Activated CD8-positive, alpha-beta memory T cell treated with anti-CD3 and anti-CD28 coated beads, Interleukin-2, amount 50 U/mL, for 24 hours (primary cell): ENCODE data around the gene MBD3L5.
"Not testable (repeated sequence)": the region's sequence is repeated elsewhere in the genome, so short reads cannot be mapped to it uniquely, and the experiment has no call there.

Experiments used
- DNase-seq: peaks from one replicate; pipeline ENCODE4 v3.0.0-alpha.2; 2020; ENCODE audit errors: extremely low read depth

Gene MBD3L5

DNA sequence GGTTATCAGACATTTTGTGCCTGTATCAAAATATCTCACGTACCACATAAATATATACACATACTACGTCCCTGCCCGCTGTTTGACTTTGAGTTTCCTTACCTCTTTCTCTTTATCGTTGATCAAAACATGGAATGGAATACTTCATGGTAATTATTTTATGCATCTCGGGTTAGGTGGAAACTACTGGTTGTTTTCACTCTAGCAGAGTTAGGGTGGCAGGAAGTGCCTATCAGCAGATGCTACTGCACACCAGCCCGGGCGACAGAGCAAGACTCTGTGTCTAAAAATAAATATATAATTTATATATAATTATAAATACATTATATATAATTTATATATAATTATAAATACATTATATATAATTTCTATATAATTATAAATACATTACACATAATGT, 22.5 kb downstream of the MBD3L5 start:
- DNase-seq, result not testable (repeated sequence)

DNA sequence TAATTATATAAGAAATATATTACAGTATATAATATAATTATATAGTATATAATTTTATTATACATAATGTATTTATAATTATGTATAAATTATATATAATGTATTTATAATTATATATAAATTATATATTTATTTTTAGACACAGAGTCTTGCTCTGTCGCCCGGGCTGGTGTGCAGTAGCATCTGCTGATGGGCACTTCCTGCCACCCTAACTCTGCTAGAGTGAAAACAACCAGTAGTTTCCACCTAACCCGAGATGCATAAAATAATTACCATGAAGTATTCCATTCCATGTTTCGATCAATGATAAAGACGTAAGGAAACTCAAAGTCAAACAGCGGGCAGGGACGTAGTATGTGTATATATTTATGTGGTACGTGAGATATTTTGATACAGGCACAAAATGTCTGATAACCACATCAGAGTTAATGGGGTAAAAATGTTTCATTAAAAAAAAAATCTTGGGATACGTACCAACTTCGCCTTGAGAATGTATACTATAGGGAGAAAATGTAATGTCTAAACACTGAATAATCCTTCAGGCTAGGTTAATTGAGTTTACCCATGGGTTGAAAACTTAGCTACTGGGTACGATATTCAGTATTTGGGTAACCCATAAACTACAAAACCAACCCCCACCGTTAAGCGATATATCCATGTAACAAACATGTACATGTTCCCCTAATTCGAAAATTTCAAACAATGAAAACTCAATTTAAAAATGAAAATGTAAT, 24.4 kb downstream of the MBD3L5 start:
- not testable (repeated sequence) for DNase-seq

DNA sequence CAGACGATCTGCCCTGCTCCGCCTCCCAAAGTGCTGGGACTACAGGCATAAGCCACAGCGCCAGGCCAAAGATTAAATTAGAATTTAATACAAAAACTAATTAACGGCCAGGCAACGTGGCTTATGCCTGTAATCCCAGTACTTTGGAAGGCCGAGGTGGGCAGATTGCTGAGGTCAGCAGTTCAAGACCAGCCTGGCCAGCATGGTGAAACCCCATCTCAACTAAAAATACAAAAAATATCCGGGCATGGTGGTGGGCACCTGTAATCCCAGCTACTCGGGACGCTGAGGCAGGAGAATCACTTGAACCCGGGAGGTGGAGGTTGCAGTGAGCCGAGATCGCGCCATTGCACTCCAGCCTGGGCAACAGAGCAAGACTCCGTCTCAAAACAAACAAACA, 25.3 kb downstream of the MBD3L5 start:
- not testable (repeated sequence) for DNase-seq

DNA sequence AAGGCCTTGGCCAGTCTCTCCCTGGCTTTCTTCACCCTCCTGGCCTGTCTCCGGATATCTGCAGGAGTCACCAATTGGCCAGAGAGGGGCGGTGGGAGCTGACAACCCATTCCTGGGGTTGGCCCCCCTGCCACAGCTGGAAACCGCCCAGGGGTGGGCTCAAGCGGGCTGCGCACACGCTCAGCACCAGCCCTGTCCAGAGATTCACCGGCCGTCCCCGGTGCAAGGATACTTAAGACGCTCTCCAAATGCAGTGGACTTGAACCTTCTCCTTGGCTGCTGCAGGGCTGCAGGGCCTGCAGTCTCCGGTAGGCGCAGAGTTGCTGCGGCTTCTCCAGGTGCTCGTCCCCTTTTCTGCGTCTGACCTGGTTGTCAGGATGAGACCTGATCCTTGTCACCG, 26.0 kb downstream of the MBD3L5 start:
- DNase-seq, result not testable (repeated sequence)

DNA sequence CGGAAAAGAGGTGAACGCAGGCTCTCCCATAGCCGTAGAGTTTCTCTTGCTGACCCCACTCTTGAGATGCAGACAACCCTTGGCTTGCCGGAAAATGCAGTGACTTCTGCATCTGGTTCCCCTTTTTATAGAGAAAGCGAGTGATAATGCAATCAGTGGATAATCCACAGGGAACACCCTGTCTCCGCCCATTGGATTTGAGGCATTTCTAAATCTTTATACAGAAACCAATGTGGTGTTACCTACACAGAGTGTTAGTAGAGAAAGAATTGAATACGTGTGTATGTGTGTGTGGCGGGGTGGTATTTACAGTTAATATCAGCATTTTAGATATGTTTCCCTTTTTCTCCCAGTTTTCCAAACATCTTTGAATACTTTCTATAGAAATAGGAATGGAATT, 28.2 kb downstream of the MBD3L5 start, which contains the start of gene MBD3L3:
MBD3L3 (minus strand) TSS at position 101 of the 400 bp plus-strand sequence; CDS start at position 30, 71 bp downstream.
- DNase-seq, result not testable (repeated sequence)

DNA sequence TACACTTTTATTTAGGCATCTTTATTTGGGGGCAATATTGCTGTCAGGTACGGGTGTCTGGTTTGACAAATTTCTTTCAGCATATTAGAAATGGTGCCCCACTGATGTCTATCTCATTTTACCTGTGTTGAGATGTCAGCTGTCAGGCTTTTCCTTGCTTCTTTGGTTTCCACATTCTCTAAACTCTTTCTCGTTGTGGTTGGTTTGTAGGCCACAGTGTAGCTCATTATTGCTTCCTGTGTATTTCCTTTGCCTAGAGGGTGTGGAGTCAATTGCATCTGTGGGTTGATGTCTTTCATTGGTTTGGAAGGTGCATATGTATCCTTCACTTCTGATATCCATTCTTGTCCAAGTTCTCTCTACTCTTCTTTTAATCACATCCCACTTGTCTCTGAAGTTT, 29.6 kb downstream of the MBD3L5 start:
- not testable (repeated sequence) for DNase-seq

DNA sequence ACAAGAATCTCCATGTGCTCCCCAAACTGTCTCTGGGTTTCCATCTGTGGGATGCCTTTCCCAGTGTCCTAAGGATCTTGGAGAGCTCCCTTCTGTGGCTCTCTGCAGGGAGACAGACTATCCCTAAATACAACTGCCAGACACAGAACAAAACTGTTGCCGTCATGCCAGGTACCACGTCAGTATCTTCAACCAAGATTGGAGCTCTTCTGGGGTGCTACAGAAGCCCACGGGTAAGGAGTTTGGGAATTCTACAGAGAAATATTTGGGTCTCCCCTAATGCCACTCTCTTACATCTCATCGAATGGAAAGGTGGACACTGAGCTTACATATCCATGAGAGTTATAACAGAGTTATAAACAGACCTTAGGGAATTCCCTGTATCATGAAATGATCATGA, 33.0 kb downstream of the MBD3L5 start:
- DNase-seq, result no peak

DNA sequence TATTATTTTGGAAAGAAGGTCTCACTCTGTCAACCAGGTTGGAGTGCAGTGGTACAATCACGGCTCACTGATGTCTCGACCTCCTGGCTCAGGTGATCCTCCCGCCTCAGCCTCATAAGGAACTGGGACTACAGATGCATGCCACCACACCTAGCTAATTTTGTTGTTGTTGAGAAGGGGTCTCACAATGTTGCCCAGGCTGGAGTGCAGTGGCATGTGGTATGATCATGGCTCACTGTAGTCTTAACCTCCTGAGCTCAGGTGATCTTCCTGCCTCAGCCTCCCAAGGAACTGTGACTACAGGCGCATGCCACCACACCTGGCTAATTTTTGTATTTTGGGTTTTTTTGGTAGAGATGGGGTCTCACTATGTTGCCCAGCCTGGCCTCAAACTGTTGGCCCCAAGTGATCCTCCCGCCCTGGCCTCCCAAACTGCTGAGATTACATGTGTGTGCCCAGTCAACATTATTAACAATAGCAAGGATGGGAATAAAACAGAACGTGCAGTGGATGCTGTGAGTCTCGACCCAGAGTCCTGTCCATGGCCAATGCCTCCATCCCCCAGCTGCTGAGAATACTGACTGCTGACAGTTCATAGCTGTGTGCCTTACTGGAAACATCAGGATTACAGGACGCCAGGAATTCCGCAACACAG, 33.5 kb downstream of the MBD3L5 start:
- DNase-seq, result no peak

DNA sequence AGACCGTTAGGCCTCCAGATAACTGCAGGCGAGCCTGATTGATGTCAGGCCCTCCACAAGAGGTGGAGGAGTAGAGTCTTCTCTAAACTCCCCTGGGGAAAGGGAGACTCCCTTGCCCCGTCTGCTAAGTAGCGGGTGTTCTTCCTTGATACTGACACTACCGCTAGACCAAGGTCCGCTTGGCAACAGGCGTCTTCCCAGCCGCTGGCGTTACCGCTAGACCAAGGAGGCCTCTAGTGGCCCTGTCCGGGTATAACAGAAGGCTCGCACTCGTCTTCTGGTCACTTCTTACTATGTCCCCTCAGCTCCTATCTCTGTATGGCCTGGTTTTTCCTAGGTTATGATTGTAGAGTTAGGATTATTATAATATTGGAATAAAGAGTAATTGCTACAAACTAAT, 36.7 kb downstream of the MBD3L5 start:
- not testable (repeated sequence) for DNase-seq

DNA sequence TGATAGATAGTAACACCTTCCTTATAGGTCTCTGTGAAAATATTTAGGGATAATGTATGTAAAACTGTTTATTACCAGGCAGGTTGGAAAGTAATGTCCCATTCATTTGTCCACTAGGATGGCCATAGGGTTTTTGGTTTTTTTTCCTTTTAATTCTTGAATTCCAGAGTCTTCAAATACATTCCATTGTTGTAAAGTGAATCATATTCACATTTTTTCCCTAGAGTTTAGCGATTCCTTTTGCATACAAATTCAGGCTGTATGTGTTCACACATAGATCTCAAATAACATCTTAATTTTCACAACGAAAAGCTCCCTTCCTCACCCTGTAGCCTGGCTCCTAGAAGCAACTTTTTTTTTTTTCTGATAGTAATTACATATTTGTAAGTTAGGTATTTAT, 37.3 kb downstream of the MBD3L5 start:
- DNase-seq, result no peak

DNA sequence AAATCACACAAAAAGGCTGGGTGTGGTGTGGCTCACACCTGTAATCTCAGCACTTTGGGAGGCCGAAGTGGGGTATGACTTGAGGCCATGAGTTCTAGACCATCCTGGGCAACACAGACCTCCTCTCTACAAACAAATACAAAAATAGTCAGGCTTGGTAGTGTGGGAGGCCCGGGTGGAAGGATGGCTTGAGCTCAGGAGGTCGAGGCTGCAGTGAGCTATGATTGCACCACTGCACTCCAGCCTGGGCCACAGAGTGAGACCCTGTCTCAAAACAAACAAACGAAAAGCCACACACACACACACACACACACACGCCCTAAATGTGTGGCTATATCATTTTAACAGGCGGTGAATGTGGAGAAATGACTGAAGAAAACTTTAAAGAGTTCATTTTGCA, 38.2 kb downstream of the MBD3L5 start:
- no peak for DNase-seq

DNA sequence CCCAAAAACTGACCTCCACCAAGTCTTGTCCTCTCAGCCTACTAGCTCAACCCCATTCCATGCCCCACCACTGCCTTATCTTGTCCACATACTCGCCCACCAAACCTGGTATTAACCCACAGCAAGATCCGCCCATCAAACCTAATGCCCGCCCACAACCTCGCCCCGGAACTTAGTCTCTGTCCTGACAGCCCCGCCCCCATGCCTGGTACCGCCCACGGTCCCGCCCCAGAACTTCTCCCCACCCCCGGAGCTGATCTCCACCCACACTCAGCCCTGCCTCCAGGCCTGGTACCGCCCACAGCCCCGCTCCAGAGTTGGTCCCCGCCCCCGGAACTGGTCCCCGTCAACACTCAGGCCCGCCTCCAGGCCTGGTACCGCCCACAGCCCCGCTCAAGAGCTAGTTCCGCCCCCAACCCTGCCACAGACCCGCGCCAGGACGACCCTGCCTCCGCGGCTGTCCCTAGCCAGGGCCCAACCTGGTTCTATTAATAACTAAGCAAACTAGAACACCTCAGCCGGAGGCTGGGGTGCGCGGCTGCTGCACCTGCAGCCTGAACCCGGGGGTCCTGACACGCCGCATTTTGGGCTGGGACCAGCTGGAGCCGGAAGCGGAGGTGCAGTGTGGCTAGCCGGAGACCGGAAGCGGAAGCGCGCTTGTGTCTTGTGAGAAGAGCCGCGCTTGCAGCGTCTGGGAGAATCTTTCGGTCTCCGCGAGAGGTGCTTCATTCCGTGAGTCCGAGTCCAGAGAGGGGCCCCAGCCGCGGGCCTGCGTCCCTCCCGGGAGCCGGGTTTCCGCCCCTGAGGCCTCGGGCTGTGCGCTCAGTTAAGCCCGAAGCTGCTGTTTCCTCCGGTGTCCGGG, 38.9 kb downstream of the MBD3L5 start, which contains the start of gene ZNF557:
ZNF557 (plus strand) TSS at position 662 of the 862 bp plus-strand sequence. CDS start 5,372 bp downstream, outside the sequence.
- DNase-seq, result peak; percentile 93

DNA sequence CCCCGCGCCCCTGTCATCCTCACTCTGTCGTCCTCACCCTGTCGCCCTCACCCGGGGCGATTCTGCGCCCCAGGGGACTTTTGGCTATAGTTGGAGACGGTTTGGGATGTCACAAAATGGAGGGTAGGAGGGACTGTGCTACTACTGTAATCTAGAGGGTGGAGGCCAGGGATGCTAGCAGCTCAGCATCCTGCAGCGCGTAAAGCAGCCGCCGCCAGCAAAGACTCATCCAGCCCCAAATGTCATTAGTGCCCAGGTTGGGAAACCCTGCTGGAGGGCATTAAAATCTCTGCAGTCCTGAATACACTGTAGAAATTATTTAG, 39.5 kb downstream of the MBD3L5 start:
- no peak for DNase-seq

DNA sequence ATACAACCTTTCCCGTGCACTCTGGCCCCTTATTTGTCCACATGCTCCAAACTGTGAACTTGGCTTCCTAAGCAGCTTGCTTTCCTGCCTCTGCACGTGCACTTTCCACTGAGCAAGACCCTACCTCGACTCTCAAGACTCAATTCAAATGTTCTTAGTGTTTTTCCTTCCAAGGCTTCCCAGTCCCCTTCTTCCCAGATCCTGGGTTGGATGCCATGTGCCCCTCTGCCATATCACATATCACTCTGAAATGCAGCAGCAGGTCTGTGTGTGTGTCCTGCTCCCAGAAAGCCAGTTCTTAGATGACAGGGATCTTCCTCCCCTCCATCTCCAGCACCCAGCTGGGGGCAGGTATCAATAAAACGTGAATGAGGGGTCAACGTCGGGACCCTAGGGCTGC, 42.2 kb downstream of the MBD3L5 start:
- DNase-seq, result no peak

DNA sequence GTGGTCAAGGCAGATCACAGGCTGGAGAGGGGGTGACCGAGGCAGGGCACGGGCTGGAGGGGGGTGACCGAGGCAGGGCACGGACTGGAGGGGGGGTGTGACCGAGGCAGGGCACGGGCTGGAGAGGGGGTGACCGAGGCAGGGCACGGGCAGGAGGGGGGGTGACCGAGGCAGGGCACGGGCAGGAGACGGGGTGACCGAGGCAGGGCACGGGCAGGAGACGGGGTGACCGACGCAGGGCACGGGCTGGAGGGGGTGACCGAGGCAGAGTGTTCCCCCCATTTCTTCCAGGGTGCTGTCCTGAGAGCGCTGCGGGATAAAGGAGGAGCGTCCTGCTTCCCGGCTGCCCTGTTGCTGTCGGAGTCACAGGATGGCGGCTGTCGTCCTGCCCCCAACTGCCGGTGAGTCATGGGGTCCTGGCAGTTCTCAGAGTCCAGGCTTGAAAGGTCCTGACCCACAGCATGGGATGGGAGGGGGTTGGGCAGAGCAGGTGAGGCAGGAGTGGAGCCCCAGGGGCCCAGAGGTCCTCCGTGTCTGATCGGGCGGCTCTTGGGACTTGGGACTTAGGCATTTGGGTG, 44.4 kb downstream of the MBD3L5 start:
- no peak for DNase-seq

DNA sequence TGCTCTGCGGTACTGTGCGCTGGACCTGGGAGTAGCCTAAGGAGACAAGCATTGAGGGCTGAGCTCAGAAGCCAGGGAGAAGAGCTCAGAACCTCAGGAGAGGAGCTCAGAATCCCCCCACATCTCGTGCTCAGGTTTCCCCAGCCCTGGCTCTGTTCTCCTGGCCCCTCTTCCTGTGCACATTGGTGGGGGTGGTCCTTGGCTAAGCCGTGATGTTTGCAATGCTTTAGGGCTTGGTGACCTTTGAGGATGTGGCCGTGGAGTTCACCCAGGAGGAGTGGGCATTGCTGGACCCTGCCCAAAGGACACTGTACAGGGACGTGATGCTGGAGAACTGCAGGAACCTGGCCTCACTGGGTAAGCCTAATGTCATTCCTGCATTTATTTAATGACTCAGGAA, 45.8 kb downstream of the MBD3L5 start:
- no peak for DNase-seq

DNA sequence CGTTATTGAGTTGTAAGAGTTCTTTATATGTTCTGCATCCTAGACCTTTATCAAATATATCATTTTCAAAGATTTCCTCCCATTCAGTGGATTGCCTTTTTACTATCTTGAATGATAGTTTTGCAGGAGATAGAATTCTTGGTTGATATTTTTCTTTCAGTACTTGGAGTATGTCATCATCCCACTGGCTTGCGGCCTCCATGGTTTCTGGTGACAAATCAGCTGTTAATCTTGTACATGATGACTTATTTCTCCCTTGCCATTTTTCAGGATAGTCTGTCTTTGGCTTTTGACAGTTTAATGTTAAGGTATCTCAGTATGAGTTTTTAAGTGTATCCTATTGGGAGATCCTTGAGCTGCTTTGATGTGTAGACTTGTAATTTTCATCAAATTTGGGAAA, 47.6 kb downstream of the MBD3L5 start:
- DNase-seq, result no peak
